ENCODE results near the gene NDUFS8.
A peak's percentile ranks its signal among the peaks of the same experiment; 100 is the strongest.

The NDUFS8 gene

DNA sequence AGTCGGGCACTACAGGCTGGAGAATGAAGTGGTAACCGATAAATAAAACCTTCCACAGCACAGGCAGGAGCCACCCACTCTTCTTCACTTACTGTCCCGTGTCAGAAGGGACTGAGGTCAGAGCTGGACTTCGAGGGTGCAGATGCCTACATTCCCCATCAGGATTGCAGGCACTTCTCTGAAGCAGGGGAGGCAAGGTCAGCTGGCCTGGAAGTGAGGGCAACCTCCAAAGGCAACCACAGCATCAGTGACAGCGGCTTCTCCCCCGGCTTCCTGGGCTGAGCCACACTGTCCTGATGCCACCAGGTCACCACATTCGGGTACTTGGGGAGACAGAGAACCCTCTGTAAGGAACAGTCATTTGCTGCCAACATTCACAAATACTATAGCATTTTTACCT is 31.0 kb downstream of the NDUFS8 start:
- DNase-seq (ENCODE audit: low spot score in 2 of 2) (no peak), ATAC-seq (no peak)
- H3K4me1 Mint-ChIP-seq = no peaks in the 10 kb centered on the region
- no peak overlapping the region for H3K27ac Mint-ChIP-seq
- no peaks in the 10 kb centered on the region for H3K9me3 Mint-ChIP-seq
- H3K4me3 Mint-ChIP-seq = no peak overlapping the region
- peaks cover 15% of the 10 kb centered on the region for H3K36me3 Mint-ChIP-seq

DNA sequence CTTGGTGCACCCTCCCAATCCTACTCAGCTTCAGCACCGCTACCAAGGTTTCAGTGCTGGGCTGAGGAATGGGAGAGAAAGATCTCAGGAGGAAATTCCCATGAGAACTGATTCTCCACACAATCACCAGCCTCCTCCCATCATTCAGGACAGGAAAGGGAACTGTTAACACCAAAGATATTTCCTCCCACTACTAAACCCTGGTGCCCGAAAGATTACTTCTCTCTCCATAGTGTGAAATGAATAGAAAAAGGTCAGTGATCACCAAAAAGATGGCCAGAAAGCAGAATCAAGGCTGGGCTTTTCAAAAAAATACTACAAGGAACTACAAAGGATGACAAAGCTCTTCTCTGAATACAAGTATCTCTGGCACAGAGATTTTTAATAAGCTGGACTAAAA is 34.4 kb downstream of the NDUFS8 start:
- Mint-ChIP-seq H3K4me1 (no peaks in the 10 kb centered on the region), H3K27ac (peak overlapping the region; percentile 81), H3K4me3 (no peak overlapping the region), H3K9me3 (no peaks in the 10 kb centered on the region), H3K36me3 (peaks cover 26% of the 10 kb centered on the region)
- ATAC-seq (no peak), DNase-seq (ENCODE audit: low spot score in 2 of 2) (no peak)

DNA sequence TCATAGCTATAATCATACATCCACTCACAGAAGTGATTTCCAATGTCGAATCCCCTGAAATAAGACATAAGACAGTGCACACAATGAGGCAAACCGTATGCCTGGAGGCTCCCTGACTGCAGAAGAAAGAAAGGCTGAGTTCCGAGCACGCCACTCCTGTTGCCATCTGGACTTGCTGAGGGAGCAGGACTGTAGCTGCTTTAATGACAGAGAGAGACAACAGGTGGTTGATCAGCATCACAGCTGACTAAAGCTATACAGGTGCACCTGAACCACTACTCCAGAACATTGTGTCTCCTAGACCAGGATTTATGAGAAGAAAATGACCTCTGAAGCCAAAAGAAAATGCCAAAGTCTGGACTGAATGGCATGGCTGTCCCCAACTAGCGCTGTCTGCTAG is 35.4 kb downstream of the NDUFS8 start:
- Mint-ChIP-seq H3K4me3 (no peak overlapping the region), H3K27ac (no peak overlapping the region), H3K9me3 (no peaks in the 10 kb centered on the region), H3K4me1 (no peaks in the 10 kb centered on the region), H3K36me3 (peaks cover 26% of the 10 kb centered on the region)
- DNase-seq (ENCODE audit: low spot score in 2 of 2) (no peak), ATAC-seq (no peak)

DNA sequence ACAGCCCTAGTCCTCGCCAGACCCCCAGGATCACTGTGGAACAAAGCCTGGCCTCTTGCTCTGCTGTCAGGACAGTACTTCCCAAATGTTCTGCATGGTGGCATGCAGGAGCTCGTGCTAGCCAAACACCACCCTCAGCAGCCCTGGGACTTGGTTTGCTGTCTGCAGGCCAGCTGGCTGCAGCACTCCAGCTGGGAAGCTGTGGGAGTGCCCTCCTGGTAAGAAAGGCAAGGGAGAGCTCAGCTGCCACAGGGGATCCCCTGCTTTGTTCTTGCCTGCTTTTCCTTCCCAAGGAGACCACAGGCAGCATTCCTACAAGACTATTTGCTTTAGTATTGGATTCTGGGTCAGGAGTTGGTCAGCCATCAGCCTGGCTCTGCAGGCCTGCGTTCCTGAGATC is 36.3 kb downstream of the NDUFS8 start:
- Mint-ChIP-seq H3K4me1 (no peaks in the 10 kb centered on the region), H3K4me3 (no peak overlapping the region), H3K27ac (no peak overlapping the region), H3K9me3 (no peaks in the 10 kb centered on the region), H3K36me3 (peaks cover 26% of the 10 kb centered on the region)
- ATAC-seq = no peak
- DNase-seq (ENCODE audit: low spot score in 2 of 2) = no peak

DNA sequence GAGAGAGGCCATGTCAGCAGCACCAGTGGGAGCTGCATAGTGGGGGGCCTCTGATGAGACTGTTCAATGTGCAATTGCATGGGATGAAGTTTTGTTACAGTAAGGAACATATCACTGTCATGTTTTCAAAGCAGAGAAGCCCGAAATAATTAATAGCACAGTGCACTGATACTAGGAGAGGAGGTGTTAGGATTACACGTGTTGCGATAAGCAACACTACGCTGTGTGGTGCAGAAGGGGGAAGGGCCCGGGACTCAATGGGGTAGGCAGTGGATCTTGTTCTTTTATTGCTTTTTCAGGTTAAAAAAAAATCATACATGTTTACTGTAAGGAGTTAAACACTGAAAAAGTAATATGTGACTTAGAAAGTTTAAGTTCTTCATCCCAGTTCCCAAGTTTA is 37.5 kb downstream of the NDUFS8 start:
- peaks cover 21% of the 10 kb centered on the region for H3K36me3 Mint-ChIP-seq

DNA sequence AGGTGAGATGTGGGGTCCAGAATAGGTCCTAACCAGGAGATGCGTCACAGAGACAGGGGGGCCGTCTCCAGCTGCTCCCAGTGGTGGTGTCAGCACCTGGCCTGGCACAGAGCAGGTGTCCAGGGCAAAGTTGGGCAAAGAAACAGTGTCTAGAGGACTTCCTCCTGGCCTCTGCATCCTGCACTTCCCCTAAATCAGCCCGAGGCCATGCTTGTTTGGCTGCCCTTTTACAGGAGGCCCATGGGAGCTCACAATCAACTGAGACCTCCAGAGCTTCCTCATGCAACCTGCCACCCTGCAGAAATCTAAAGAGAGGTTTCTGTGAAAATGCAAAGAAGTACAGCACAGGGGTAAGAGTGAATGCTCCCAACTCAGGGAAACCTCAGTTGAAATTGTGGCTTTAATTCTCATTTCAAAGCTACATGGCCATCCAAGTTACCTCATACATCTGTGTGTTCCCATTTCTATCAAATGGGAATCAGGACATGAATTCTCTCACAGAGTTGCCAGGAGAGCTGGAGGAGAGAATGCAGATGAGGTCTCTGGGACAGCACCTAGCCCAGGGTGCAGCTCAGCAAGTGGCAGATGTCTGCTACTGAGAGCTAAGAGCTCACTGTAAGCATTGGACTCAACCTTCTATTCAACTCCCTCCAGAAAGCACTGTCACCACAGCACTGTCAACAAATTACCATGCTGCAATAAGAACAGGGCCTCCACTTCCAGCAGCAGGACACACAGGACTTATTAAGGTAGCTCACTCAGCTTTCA is 41.0 kb downstream of the NDUFS8 start:
- ATAC-seq (no peak), DNase-seq (ENCODE audit: low spot score in 2 of 2) (no peak)
- Mint-ChIP-seq H3K4me3 (no peak overlapping the region), H3K27ac (no peak overlapping the region), H3K4me1 (no peaks in the 10 kb centered on the region), H3K9me3 (no peaks in the 10 kb centered on the region), H3K36me3 (peaks cover 11% of the 10 kb centered on the region)

More for the DNA sequence above, 37.5 kb downstream of the NDUFS8 start:
- H3K9me3 Mint-ChIP-seq = no peaks in the 10 kb centered on the region
- ATAC-seq (no peak), DNase-seq (ENCODE audit: low spot score in 2 of 2) (no peak)
- H3K4me1 Mint-ChIP-seq = no peaks in the 10 kb centered on the region
- H3K27ac Mint-ChIP-seq = no peak overlapping the region
- H3K4me3 Mint-ChIP-seq = no peak overlapping the region

DNA sequence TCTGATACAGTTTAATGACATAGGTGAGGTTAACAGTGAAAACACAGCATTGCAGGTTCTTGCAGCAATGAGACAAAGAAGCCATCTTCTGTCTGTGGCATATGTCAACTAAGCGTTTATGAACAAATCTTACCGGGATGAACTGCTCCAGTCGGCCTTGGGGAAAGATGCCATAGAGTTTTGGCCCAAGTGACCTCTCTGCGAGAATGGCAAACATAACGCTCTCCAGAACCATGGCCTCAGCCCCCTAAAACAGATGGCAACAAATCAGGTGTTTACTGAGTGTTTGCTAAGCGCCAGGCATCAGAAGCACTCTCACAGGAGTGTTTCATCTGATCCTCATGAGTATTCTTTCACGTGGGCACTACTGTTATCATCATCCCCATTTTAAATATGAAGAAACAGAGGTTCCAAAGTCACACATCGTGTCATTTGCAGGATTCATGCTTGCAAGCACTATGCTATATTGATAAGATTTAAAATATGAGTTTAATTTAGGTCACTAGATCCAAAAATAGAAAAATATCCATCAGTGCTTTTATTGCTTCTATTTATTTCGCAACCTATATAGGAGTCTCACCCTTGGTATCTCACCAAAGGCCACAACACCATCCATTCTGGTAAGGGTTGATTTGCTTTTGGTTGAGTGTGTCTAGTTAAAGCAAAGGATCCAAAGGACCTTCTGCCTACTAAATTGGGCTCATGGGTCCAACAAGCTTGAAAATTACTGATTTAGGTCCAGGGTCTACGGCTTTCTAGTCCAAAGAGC is 44.3 kb downstream of the NDUFS8 start:
- ATAC-seq (no peak), DNase-seq (ENCODE audit: low spot score in 2 of 2) (no peak)
- Mint-ChIP-seq H3K27ac (no peak overlapping the region), H3K36me3 (no peaks in the 10 kb centered on the region), H3K4me3 (no peak overlapping the region), H3K4me1 (peaks cover 5% of the 10 kb centered on the region), H3K9me3 (no peaks in the 10 kb centered on the region)

DNA sequence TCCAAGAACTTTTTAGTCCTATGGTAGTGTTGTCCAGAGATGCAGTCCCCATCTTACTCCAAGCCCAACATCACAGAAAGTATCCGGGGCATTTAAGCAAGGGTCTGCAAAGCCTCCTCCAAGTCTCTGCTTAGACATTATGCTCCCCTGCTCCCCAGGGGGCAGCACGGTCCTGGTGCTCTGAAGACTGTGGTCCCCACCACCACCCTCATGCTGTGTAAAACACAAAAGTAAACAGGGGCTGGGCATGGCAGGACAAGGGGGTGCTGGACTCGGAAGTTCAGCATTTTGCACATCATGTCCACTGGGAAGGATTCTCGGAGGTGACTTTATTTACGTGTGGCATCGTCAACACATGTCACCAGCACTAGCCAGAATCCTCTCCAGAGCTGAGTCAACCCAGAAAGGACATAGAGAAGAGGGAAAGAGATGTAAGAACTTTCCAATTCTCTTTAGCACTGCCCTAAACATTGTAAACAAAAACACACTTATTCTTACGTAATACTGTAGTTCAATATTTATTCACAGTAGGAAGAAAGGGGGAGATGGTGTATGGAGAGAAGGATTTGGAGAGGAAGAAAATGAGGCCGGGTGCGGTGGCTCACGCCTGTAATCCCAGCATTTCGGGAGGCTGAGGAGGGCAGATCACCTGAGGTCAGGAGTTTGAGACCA is 46.0 kb downstream of the NDUFS8 start:
- peaks cover 6% of the 10 kb centered on the region for H3K36me3 Mint-ChIP-seq
- ATAC-seq (no peak), DNase-seq (ENCODE audit: low spot score in 2 of 2) (no peak)
- H3K27ac Mint-ChIP-seq = no peak overlapping the region
- no peaks in the 10 kb centered on the region for H3K9me3 Mint-ChIP-seq
- H3K4me1 Mint-ChIP-seq = peaks cover 5% of the 10 kb centered on the region
- no peak overlapping the region for H3K4me3 Mint-ChIP-seq

DNA sequence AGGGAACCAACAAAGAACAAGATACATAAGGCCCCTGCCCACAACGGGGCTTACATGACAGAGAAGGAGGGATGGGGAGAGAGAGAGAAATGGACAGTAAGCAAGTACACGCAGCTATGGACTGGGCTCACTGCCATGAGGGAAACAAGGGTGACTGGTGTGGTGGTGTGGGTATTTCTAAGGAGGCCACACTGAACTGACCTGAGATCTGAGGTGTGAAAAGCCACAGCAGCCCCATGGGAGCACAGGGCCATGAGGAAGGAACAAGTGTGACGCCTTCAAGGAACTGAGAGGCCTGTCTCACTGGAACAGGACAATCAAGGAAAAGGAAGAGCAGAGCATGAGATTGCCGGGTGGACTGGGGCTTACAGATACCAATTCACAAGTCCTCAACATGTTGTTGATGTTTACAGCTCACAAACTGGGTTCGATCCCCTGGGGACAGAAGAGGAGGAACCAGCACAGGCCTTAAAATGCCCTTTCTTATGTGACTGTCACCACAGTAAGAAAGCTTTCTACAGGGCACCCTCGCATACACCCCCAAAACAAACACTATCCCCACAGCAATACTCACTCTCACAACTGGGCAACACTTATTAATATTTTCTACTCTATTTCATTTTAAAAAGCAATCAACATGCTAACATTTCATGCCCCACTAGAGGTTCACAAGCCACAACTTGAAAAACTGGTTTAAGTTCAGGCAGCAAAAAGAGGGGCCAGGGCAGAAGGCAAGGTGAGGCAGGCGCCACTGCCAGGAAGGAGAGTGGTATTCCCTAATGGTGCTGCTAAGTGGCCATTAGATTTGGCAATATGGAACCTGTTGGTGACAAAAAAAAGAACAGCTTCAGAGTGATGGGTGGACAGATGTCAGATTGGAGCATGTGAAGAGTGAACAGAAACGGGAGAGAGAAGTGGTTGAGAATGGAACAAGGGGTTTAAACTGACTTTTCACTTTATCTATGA is 47.4 kb downstream of the NDUFS8 start:
- no peaks in the 10 kb centered on the region for H3K9me3 Mint-ChIP-seq
- H3K4me3 Mint-ChIP-seq = no peak overlapping the region
- DNase-seq (ENCODE audit: low spot score in 2 of 2) = no peak
- H3K27ac Mint-ChIP-seq = no peak overlapping the region
- ATAC-seq = peak; percentile 48
- peaks cover 6% of the 10 kb centered on the region for H3K36me3 Mint-ChIP-seq
- peaks cover 5% of the 10 kb centered on the region for H3K4me1 Mint-ChIP-seq

DNA sequence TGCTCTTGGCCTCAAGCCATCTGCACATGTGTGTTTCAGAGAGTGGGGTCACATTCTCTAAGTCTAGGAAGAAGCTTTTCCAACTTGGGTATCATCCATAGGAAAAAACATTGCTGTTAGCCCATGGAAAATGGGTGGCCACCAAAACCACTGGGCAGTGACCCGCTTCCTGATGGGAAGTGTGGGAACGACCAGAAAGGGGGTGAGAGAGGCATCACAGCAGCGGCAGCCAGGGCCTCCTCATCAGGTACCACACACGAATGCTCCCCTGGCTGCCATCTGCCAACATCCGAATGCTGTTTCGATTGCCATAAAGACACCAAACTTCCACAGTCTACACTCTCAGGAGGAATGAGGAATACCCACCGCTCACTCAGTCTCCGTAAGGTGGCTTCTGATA is 50.4 kb downstream of the NDUFS8 start:
- Mint-ChIP-seq H3K4me3 (no peak overlapping the region), H3K4me1 (peaks cover 5% of the 10 kb centered on the region), H3K36me3 (peaks cover 6% of the 10 kb centered on the region), H3K9me3 (no peaks in the 10 kb centered on the region), H3K27ac (peak overlapping the region; percentile 41)
- ATAC-seq (no peak), DNase-seq (ENCODE audit: low spot score in 2 of 2) (no peak)

DNA sequence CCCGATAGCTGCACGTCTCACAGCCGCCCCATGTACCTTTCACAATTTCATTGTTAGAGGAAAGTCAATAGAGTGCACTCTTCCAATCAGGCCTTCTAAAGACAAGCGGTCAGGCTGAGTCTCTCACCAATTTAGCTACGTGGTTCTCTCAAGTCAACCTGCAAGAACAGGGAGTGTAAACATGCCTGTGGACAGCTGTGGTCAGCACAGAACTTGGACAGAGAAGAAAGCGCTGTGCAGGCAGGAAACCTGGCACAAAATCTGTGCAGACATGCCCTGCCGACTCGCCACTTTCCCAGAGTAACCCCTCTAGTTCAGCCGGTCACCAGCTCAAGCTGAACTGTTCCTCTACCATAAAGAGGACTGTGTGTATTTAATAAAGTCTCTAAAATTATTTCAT is 51.2 kb downstream of the NDUFS8 start:
- ATAC-seq (no peak), DNase-seq (ENCODE audit: low spot score in 2 of 2) (no peak)
- peaks cover 5% of the 10 kb centered on the region for H3K4me1 Mint-ChIP-seq
- no peaks in the 10 kb centered on the region for H3K9me3 Mint-ChIP-seq
- peaks cover 6% of the 10 kb centered on the region for H3K36me3 Mint-ChIP-seq
- no peak overlapping the region for H3K4me3 Mint-ChIP-seq
- no peak overlapping the region for H3K27ac Mint-ChIP-seq

DNA sequence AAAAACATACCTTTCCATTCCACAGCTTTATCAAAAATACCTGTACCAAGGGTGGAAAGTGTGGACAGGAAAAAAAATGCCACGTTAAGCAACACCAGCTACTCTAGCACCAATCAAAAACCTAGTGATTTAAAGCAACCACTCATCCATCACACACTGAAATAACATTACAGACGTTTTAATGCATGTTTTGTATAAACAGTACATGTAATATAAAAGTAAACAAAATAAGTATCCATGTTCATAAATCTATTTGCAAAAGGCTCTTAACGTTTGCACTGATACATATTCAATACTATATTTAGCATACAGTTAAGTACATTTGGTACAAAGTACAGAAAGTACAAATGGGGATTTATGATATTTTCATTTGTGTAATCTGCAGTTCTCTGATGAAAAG is 52.0 kb downstream of the NDUFS8 start:
- DNase-seq (ENCODE audit: low spot score in 2 of 2) (no peak), ATAC-seq (no peak)
- Mint-ChIP-seq H3K27ac (no peak overlapping the region), H3K4me3 (no peak overlapping the region), H3K36me3 (peaks cover 6% of the 10 kb centered on the region), H3K4me1 (peaks cover 2% of the 10 kb centered on the region), H3K9me3 (no peaks in the 10 kb centered on the region)

DNA sequence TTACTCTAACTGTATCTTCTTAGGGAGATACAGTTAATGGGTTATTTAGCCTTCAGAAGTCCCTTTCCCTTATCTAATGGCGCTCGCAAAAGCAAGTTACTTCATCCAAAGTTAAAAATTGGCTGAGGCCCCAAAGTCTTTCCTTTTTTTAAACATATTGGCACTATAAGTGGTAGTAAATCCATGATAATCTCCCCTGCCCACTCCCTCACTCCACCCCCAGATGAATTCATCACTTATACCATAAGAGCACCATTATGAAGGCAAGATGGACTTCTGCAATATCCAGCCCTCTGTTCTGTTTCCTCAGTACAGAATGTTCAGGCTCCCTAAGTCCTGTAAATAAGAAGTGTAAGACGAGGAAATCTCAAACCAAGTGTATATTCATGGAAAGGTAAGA is 53.0 kb downstream of the NDUFS8 start:
- Mint-ChIP-seq H3K36me3 (peaks cover 6% of the 10 kb centered on the region), H3K27ac (no peak overlapping the region), H3K4me3 (no peak overlapping the region), H3K4me1 (no peaks in the 10 kb centered on the region), H3K9me3 (no peaks in the 10 kb centered on the region)
- ATAC-seq (no peak), DNase-seq (ENCODE audit: low spot score in 2 of 2) (no peak)
